H9 (cell line): ENCODE data around the gene INHBC. TPM values are rescaled to one million over a fixed set of nuclear protein-coding genes. Genes with fewer than 3 reads are reported as not detected.

Source experiments
- DNase-seq: peaks from one replicate; pipeline ENCODE4 v3.0.0-alpha.2; 2017
- H2AFZ ChIP-seq: one replicate; pipeline ENCODE4 v1.6.1; 2013; ENCODE audit warnings: mild to moderate bottlenecking, low read length, control low read depth, moderate library complexity
- H2AK5ac ChIP-seq: 2 replicates; pipeline ENCODE4 v1.6.1; 2013; ENCODE audit warnings: low read length, control low read depth, mixed read lengths; ENCODE audit not compliant: insufficient read length
- H2BK120ac ChIP-seq: one replicate; pipeline ENCODE4 v1.6.1; 2013; ENCODE audit warnings: low read depth, mild to moderate bottlenecking, low read length, control low read depth, inconsistent platforms; ENCODE audit not compliant: poor library complexity, severe bottlenecking
- H2BK12ac ChIP-seq: 2 replicates; pipeline ENCODE4 v1.6.1; 2013; ENCODE audit warnings: low read length, control low read depth, mixed read lengths, low read depth; ENCODE audit not compliant: insufficient read length
- H2BK15ac ChIP-seq: 2 replicates; pipeline ENCODE4 v1.6.1; 2013; ENCODE audit warnings: low read depth, low read length, control low read depth
- H2BK20ac ChIP-seq: one replicate; pipeline ENCODE4 v1.6.1; 2013; ENCODE audit warnings: low read depth, mild to moderate bottlenecking, low read length, control low read depth, inconsistent platforms; ENCODE audit not compliant: poor library complexity, severe bottlenecking
- H2BK5ac ChIP-seq: 2 replicates; pipeline ENCODE4 v1.6.1; 2013; ENCODE audit warnings: low read length, control low read depth, mixed read lengths; ENCODE audit not compliant: insufficient read length
- H3K14ac ChIP-seq: 2 replicates; pipeline ENCODE4 v1.6.1; 2013; ENCODE audit warnings: low read length, control low read depth; ENCODE audit not compliant: insufficient read depth
- H3K18ac ChIP-seq: 2 replicates; pipeline ENCODE4 v1.6.1; 2013; ENCODE audit warnings: low read depth, mild to moderate bottlenecking, mixed read lengths, low read length, control low read depth; ENCODE audit not compliant: insufficient read length
- H3K23ac ChIP-seq: 2 replicates; pipeline ENCODE4 v1.6.1; 2013; ENCODE audit warnings: low read length, control low read depth, mixed read lengths, low read depth; ENCODE audit not compliant: insufficient read length
- H3K23me2 ChIP-seq: 2 replicates; pipeline ENCODE4 v1.6.1; 2013; ENCODE audit warnings: low read depth, mild to moderate bottlenecking, mixed read lengths, low read length, control low read depth; ENCODE audit not compliant: insufficient read length, poor library complexity, severe bottlenecking
- H3K27ac ChIP-seq: 2 replicates; pipeline ENCODE4 v1.5.1; 2013; ENCODE audit warnings: low read length, control low read depth, mixed read lengths, low read depth; ENCODE audit not compliant: insufficient read length
- H3K27me3 ChIP-seq: 2 replicates; pipeline ENCODE4 v1.6.1; 2013; ENCODE audit warnings: low read length, control low read depth, inconsistent platforms; ENCODE audit not compliant: insufficient read depth
- H3K4ac ChIP-seq: 2 replicates; pipeline ENCODE4 v1.6.1; 2013; ENCODE audit warnings: low read depth, mild to moderate bottlenecking, control low read depth, inconsistent platforms, low read length, moderate library complexity
- H3K4me1 ChIP-seq: 2 replicates; pipeline ENCODE4 v1.6.1; 2013; ENCODE audit warnings: low read length, control low read depth, inconsistent platforms; ENCODE audit not compliant: insufficient read depth
- H3K4me2 ChIP-seq: 2 replicates; pipeline ENCODE4 v1.6.1; 2013; ENCODE audit warnings: low read length, control low read depth, mixed read lengths; ENCODE audit not compliant: insufficient read length, insufficient read depth
- H3K56ac ChIP-seq: 2 replicates; pipeline ENCODE4 v1.6.1; 2013; ENCODE audit warnings: low read depth, mild to moderate bottlenecking, mixed read lengths, low read length, control low read depth; ENCODE audit not compliant: insufficient read length
- H3K79me1 ChIP-seq: 2 replicates; pipeline ENCODE4 v1.6.1; 2013; ENCODE audit warnings: low read depth, mild to moderate bottlenecking, moderate library complexity, low read length, control low read depth, inconsistent platforms; ENCODE audit not compliant: insufficient read depth, poor library complexity, severe bottlenecking
- H3K79me2 ChIP-seq: 2 replicates; pipeline ENCODE4 v1.6.1; 2013; ENCODE audit warnings: low read length, control low read depth, inconsistent platforms; ENCODE audit not compliant: insufficient read depth
- H3K9ac ChIP-seq: 2 replicates; pipeline ENCODE4 v1.6.1; 2013; ENCODE audit warnings: low read length, control low read depth, mixed read lengths; ENCODE audit not compliant: insufficient read length; ENCODE audit errors: extremely low read depth
- H3K9me3 ChIP-seq: one replicate; pipeline ENCODE4 v1.6.1; 2013; ENCODE audit warnings: low read depth, low read length, inconsistent platforms; ENCODE audit not compliant: control insufficient read depth
- H3T11ph ChIP-seq: one replicate; pipeline ENCODE4 v1.6.1; 2013; ENCODE audit warnings: mild to moderate bottlenecking, low read length, control low read depth, inconsistent platforms
- H4K20me1 ChIP-seq: one replicate; pipeline ENCODE4 v1.6.1; 2013; ENCODE audit not compliant: control insufficient read depth, insufficient read length, insufficient read depth
- H4K5ac ChIP-seq: 2 replicates; pipeline ENCODE4 v1.6.1; 2013; ENCODE audit warnings: low read depth, mild to moderate bottlenecking, mixed read lengths, low read length, control low read depth; ENCODE audit not compliant: insufficient read length
- H4K8ac ChIP-seq: replicated peaks from 2 replicates; pipeline ENCODE4 v1.6.1; 2013; ENCODE audit warnings: low read length, control low read depth, mixed read lengths, low read depth; ENCODE audit not compliant: insufficient read length
- H4K91ac ChIP-seq: 2 replicates; pipeline ENCODE4 v1.6.1; 2013; ENCODE audit warnings: low read depth, mild to moderate bottlenecking, moderate library complexity, mixed read lengths, low read length, control low read depth; ENCODE audit not compliant: insufficient read length
- H3K27ac Mint-ChIP-seq, 3 experiments: 2 replicates in 2 of 3; 3 replicates in 1 of 3; pipeline ENCODE4 v1.8.0; 2020 to 2021; ENCODE audit warnings: mixed read lengths in 3 of 3, mild to moderate bottlenecking in 1 of 3, moderate library complexity in 1 of 3
- H3K27me3 Mint-ChIP-seq: 2 replicates; pipeline ENCODE4 v1.8.0; 2021; ENCODE audit warnings: low read depth, mild to moderate bottlenecking, moderate library complexity, mixed read lengths
- H3K36me3 Mint-ChIP-seq, 3 experiments: 2 replicates in 2 of 3; 3 replicates in 1 of 3; pipeline ENCODE4 v1.8.0; 2020 to 2021; ENCODE audit warnings: low read depth in 3 of 3, mixed read lengths in 3 of 3; ENCODE audit not compliant: insufficient read depth in 1 of 3
- H3K4me1 Mint-ChIP-seq, 2 experiments: 2 replicates each; pipeline ENCODE4 v1.8.0; 2020; ENCODE audit warnings: mixed read lengths in 2 of 2
- H3K4me3 Mint-ChIP-seq, 2 experiments: 2 replicates in 1 of 2; 3 replicates in 1 of 2; pipeline ENCODE4 v1.8.0; 2020 to 2021; ENCODE audit warnings: mild to moderate bottlenecking in 2 of 2, mixed read lengths in 2 of 2, moderate library complexity in 1 of 2
- H3K9me3 Mint-ChIP-seq, 2 experiments: 2 replicates in 1 of 2; 3 replicates in 1 of 2; pipeline ENCODE4 v1.8.0; 2020; ENCODE audit warnings: mild to moderate bottlenecking in 2 of 2, mixed read lengths in 2 of 2, moderate library complexity in 1 of 2
- WGBS: extraction: QIAGEN DNeasy Blood & Tissue Kit; methylation state at CpG from one replicate; pipeline ENCODE4 v1.1.7; 2013; ENCODE audit warnings: missing lambda C conversion rate, low lambda C conversion rate, mixed read lengths; ENCODE audit not compliant: insufficient read length; ENCODE audit errors: extremely low coverage; 5-methylcytosine and 5-hydroxymethylcytosine counted together
- total RNA-seq: library from RNA; stranded (reverse); gene quantifications from 2 replicates; pipeline ENCODE4 v1.2.1, GENCODE V29; 2021
- TF ChIP-seq, protein P1 (sequence below): fragments of 200-600 bp; sonication (generic); conservative IDR thresholded peaks from 3 replicates; pipeline ENCODE4 v1.8.0; 2021; ENCODE audit warnings: antibody characterized with exemption, mild to moderate bottlenecking

INHBC gene
- total RNA-seq, 1 experiment from 2014 or later, result not detected

DNA sequence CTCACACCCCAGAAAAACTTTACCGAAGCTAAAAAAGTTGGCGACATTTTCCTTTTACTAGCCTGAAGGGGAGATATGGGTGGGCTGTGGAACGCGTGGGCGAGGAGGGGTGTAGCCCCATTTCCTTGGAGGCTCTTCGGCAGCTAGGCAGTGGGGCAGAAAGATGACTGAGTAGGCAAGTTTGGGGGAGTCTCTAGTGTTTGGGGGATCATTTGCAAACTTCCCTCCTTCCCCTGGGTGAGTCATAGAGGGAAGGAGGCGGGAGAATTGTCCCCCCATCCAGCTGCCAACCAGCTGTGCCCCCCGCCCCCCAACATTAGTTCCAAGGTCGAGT, 27.3 kb downstream of the INHBC start:
- Histone ChIP-seq H3K27me3 (no peaks in the 10 kb centered on the region), H4K91ac (no peak overlapping the region), H3T11ph (no peak overlapping the region), H3K9me3 (no peaks in the 10 kb centered on the region), H3K56ac (no peak overlapping the region), H2BK5ac (no peak overlapping the region), H3K9ac (peak overlapping the region; percentile 11), H4K5ac (no peak overlapping the region), H2BK120ac (no peak overlapping the region), H3K4me1 (no peaks in the 10 kb centered on the region), H3K4me2 (peak overlapping the region; percentile 63), H3K18ac (peak overlapping the region; percentile 5), H2BK20ac (no peak overlapping the region), H2AK5ac (no peak overlapping the region), H2AFZ (no peak overlapping the region), H3K23ac (no peak overlapping the region), H3K27ac (peak overlapping the region; percentile 9), H3K23me2 (peaks cover 19% of the 10 kb centered on the region), H2BK12ac (no peak overlapping the region), H4K8ac (no peak overlapping the region), H3K79me1 (no peaks in the 10 kb centered on the region), H3K79me2 (no peaks in the 10 kb centered on the region), H3K14ac (0 out of 2 replicates have a peak overlapping the region, but pooled peaks have one; percentile 1), H2BK15ac (no peak overlapping the region), H3K4ac (no peak overlapping the region), H4K20me1 (no peaks in the 10 kb centered on the region)
- Mint-ChIP-seq H3K36me3 (peaks cover 0 to 21% (median 14%) of the 10 kb centered on the region in 3 experiments; a peak in 6 of 7 replicates), H3K4me1 (peaks cover 22 to 27% of the 10 kb centered on the region in 2 experiments), H3K9me3 (no peaks in the 10 kb centered on the region), H3K27me3 (peaks cover 32% of the 10 kb centered on the region), H3K4me3 (peak overlapping the region; percentile 91 to 99), H3K27ac (peak overlapping the region; percentile 98 to 100 (median 99))
- no peak for DNase-seq
- no CpG with 5 or more reads among the region's 9 CpGs for WGBS
- TF ChIP-seq, protein P1, sequence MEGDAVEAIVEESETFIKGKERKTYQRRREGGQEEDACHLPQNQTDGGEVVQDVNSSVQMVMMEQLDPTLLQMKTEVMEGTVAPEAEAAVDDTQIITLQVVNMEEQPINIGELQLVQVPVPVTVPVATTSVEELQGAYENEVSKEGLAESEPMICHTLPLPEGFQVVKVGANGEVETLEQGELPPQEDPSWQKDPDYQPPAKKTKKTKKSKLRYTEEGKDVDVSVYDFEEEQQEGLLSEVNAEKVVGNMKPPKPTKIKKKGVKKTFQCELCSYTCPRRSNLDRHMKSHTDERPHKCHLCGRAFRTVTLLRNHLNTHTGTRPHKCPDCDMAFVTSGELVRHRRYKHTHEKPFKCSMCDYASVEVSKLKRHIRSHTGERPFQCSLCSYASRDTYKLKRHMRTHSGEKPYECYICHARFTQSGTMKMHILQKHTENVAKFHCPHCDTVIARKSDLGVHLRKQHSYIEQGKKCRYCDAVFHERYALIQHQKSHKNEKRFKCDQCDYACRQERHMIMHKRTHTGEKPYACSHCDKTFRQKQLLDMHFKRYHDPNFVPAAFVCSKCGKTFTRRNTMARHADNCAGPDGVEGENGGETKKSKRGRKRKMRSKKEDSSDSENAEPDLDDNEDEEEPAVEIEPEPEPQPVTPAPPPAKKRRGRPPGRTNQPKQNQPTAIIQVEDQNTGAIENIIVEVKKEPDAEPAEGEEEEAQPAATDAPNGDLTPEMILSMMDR, result no peak
